ENCODE data around the gene DIAPH3. TPM values are rescaled to one million over a fixed set of nuclear protein-coding genes. Genes with fewer than 3 reads are reported as not detected.

DIAPH3 gene
- total RNA-seq, 1 experiment from 2014 or later, result 27.6 TPM

DNA sequence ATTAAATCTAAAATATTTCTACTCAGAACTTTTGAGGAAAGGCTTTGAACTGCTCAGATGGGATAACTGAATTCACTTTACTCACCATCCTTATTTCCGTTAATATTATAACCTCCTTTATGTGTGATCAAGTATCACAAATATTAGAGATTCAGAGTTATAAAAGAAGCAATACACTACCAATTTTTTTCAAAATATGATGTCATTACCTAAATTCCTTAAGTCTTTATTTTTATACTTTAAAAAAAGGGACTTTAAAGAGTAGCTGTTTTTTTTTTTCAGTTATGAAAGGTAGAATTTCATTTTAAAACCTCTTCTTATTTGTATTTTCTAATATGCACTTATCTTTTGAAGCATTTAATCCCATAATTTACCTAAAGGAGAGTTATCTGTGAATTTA is 239.5 kb downstream of the DIAPH3 start:
- Mint-ChIP-seq H3K36me3 (no peaks in the 10 kb centered on the region), H3K4me3 (no peak overlapping the region), H3K27ac (no peak overlapping the region), H3K4me1 (no peaks in the 10 kb centered on the region), H3K9me3 (no peaks in the 10 kb centered on the region), H3K27me3 (ENCODE audit: low read depth) (no peaks in the 10 kb centered on the region)
- no peak for DNase-seq (ENCODE audit: low spot score)
- ATAC-seq, result no peak
- POLR2A ChIA-PET, result no interaction called here
- CTCF ChIA-PET, result no interaction called here
- no peak for TF ChIP-seq KAT7 (CRISPR knock-in tag; IDR thresholded peaks at IDR 0.05; ENCODE audit: borderline replicate concordance)
- TF ChIP-seq MXD4 (CRISPR knock-in tag; IDR thresholded peaks at IDR 0.05; ENCODE audit: borderline replicate concordance), result no peak
- TF ChIP-seq, protein P1, sequence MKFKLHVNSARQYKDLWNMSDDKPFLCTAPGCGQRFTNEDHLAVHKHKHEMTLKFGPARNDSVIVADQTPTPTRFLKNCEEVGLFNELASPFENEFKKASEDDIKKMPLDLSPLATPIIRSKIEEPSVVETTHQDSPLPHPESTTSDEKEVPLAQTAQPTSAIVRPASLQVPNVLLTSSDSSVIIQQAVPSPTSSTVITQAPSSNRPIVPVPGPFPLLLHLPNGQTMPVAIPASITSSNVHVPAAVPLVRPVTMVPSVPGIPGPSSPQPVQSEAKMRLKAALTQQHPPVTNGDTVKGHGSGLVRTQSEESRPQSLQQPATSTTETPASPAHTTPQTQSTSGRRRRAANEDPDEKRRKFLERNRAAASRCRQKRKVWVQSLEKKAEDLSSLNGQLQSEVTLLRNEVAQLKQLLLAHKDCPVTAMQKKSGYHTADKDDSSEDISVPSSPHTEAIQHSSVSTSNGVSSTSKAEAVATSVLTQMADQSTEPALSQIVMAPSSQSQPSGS (CRISPR knock-in tag; IDR thresholded peaks at IDR 0.05; ENCODE audit: borderline replicate concordance, low read depth), result no peak

- Mint-ChIP-seq H3K36me3 (no peaks in the 10 kb centered on the region), H3K9me3 (no peaks in the 10 kb centered on the region), H3K27me3 (ENCODE audit: low read depth) (no peaks in the 10 kb centered on the region), H3K4me3 (no peak overlapping the region), H3K27ac (no peak overlapping the region), H3K4me1 (no peaks in the 10 kb centered on the region)
- DNase-seq (ENCODE audit: low spot score), result no peak
- CTCF ChIA-PET, result no interaction called here
- POLR2A ChIA-PET, result no interaction called here
- ATAC-seq, result no peak
- TF ChIP-seq NR2C2 (CRISPR knock-in tag; IDR thresholded peaks at IDR 0.05), result no peak
- TF ChIP-seq FOXP1 (CRISPR knock-in tag; IDR thresholded peaks at IDR 0.05; ENCODE audit: borderline replicate concordance), result no peak
- TF ChIP-seq KAT7 (CRISPR knock-in tag; IDR thresholded peaks at IDR 0.05; ENCODE audit: borderline replicate concordance), result no peak
- TF ChIP-seq, protein P2, sequence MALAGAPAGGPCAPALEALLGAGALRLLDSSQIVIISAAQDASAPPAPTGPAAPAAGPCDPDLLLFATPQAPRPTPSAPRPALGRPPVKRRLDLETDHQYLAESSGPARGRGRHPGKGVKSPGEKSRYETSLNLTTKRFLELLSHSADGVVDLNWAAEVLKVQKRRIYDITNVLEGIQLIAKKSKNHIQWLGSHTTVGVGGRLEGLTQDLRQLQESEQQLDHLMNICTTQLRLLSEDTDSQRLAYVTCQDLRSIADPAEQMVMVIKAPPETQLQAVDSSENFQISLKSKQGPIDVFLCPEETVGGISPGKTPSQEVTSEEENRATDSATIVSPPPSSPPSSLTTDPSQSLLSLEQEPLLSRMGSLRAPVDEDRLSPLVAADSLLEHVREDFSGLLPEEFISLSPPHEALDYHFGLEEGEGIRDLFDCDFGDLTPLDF (CRISPR knock-in tag; IDR thresholded peaks at IDR 0.05), result no peak
- TF ChIP-seq, protein P3, sequence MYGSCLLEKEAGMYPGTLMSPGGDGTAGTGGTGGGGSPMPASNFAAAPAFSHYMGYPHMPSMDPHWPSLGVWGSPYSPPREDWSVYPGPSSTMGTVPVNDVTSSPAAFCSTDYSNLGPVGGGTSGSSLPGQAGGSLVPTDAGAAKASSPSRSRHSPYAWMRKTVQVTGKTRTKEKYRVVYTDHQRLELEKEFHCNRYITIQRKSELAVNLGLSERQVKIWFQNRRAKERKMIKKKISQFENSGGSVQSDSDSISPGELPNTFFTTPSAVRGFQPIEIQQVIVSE (CRISPR knock-in tag; IDR thresholded peaks at IDR 0.05; ENCODE audit: borderline replicate concordance), result no peak
- no peak for TF ChIP-seq STAT6 (CRISPR knock-in tag; conservative IDR thresholded peaks at IDR 0.05; ENCODE audit: low read depth)
- TF ChIP-seq, protein P4, sequence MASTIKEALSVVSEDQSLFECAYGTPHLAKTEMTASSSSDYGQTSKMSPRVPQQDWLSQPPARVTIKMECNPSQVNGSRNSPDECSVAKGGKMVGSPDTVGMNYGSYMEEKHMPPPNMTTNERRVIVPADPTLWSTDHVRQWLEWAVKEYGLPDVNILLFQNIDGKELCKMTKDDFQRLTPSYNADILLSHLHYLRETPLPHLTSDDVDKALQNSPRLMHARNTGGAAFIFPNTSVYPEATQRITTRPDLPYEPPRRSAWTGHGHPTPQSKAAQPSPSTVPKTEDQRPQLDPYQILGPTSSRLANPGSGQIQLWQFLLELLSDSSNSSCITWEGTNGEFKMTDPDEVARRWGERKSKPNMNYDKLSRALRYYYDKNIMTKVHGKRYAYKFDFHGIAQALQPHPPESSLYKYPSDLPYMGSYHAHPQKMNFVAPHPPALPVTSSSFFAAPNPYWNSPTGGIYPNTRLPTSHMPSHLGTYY (CRISPR knock-in tag; IDR thresholded peaks at IDR 0.05), result no peak
- TF ChIP-seq, protein P5, sequence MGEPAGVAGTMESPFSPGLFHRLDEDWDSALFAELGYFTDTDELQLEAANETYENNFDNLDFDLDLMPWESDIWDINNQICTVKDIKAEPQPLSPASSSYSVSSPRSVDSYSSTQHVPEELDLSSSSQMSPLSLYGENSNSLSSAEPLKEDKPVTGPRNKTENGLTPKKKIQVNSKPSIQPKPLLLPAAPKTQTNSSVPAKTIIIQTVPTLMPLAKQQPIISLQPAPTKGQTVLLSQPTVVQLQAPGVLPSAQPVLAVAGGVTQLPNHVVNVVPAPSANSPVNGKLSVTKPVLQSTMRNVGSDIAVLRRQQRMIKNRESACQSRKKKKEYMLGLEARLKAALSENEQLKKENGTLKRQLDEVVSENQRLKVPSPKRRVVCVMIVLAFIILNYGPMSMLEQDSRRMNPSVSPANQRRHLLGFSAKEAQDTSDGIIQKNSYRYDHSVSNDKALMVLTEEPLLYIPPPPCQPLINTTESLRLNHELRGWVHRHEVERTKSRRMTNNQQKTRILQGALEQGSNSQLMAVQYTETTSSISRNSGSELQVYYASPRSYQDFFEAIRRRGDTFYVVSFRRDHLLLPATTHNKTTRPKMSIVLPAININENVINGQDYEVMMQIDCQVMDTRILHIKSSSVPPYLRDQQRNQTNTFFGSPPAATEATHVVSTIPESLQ (CRISPR knock-in tag; IDR thresholded peaks at IDR 0.05), result no peak
- TF ChIP-seq, protein P6, sequence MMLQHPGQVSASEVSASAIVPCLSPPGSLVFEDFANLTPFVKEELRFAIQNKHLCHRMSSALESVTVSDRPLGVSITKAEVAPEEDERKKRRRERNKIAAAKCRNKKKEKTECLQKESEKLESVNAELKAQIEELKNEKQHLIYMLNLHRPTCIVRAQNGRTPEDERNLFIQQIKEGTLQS (CRISPR knock-in tag; conservative IDR thresholded peaks at IDR 0.05), result no peak
- TF ChIP-seq CREM (CRISPR knock-in tag; IDR thresholded peaks at IDR 0.05), result no peak
- TF ChIP-seq HMGXB4 (CRISPR knock-in tag; IDR thresholded peaks at IDR 0.05), result no peak
- no peak for TF ChIP-seq SP1 (CRISPR knock-in tag; conservative IDR thresholded peaks at IDR 0.05)
- TF ChIP-seq, protein P7, sequence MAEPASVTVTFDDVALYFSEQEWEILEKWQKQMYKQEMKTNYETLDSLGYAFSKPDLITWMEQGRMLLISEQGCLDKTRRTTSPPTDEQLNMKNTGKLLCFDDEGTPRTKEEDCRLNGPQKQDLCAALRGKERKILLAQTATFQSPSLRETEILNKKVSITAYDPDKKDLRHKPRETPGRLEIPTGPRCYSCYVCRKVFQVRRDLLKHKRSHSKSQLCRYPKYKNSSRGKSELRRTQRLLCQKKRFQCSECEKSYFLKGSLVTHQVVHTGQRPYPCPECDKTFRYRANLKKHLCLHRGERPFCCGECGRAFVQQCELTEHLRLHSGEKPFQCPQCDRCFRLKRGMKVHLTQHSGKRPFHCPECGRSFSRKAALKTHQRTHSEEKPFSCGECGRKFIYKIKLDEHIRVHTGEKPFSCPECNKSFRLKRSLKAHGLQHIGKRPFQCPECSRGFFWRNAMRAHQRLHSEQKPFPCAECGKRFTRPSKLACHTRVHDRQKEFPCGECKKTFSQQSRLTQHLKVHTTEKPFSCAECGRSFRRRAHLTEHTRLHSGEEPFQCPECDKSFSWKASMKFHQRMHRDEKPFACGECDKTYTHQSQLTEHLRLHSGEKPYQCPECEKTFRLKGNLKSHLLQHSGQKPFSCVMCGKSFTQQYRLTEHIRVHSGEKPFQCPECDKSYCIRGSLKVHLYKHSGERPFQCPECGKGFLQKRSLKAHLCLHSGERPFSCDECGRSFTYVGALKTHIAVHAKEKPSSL (CRISPR knock-in tag; conservative IDR thresholded peaks at IDR 0.05), result no peak
- no peak for TF ChIP-seq GTF2I (CRISPR knock-in tag; conservative IDR thresholded peaks at IDR 0.05)
These were observed 248.5 kb downstream of the DIAPH3 start for GRCh38 chr13:59915252-59915651.

Measured in WTC11 (cell line).